Loucy (cell line): ENCODE measurements around the gene CDADC1.

Experiments used
- H2AFZ ChIP-seq: fragments of 200-600 bp; sonication (generic); 2 replicates; pipeline ENCODE4 v1.6.0; 2016; ENCODE audit warnings: antibody characterized with exemption, mild to moderate bottlenecking, low read length, moderate library complexity
- H3F3A ChIP-seq: fragments of 200-600 bp; 2 replicates; pipeline ENCODE4 v1.6.0; 2016; ENCODE audit warnings: antibody characterized with exemption, low read depth, mild to moderate bottlenecking
- H3K27me3 ChIP-seq: fragments of 200-600 bp; sonication (generic); 2 replicates; pipeline ENCODE4 v1.6.1; 2014; ENCODE audit warnings: low read length, mild to moderate bottlenecking; ENCODE audit not compliant: insufficient read depth, poor library complexity, severe bottlenecking
- H3K36me3 ChIP-seq: fragments of 200-600 bp; sonication (generic); 2 replicates; pipeline ENCODE4 v1.6.1; 2016; ENCODE audit warnings: low read length; ENCODE audit not compliant: insufficient read depth
- H3K4me1 ChIP-seq: fragments of 200-600 bp; sonication (generic); 2 replicates; pipeline ENCODE4 v1.5.1; 2014; ENCODE audit warnings: low read length, mild to moderate bottlenecking; ENCODE audit not compliant: insufficient read depth, poor library complexity, severe bottlenecking
- H3K4me2 ChIP-seq: fragments of 200-600 bp; sonication (generic); 2 replicates; pipeline ENCODE4 v1.6.0; 2014; ENCODE audit warnings: antibody characterized with exemption, low read length, low read depth, mild to moderate bottlenecking; ENCODE audit not compliant: poor library complexity, severe bottlenecking
- H3K4me3 ChIP-seq: fragments of 200-600 bp; sonication (generic); 2 replicates; pipeline ENCODE4 v1.5.1; 2014; ENCODE audit warnings: low read length, mild to moderate bottlenecking, mixed read lengths; ENCODE audit not compliant: poor library complexity, severe bottlenecking
- H3K79me2 ChIP-seq: fragments of 200-600 bp; sonication (generic); 2 replicates; pipeline ENCODE4 v1.6.1; 2014; ENCODE audit warnings: low read length; ENCODE audit not compliant: insufficient read depth
- H3K9ac ChIP-seq: fragments of 200-600 bp; sonication (generic); 2 replicates; pipeline ENCODE4 v1.6.0; 2014; ENCODE audit warnings: mild to moderate bottlenecking, low read depth, low read length, moderate library complexity; ENCODE audit not compliant: poor library complexity, severe bottlenecking
- H3K9me2 ChIP-seq: fragments of 200-600 bp; sonication (generic); replicated peaks from 2 replicates; pipeline ENCODE4 v1.6.1; 2016; ENCODE audit warnings: low read depth, low read length, mixed read lengths
- H3K9me3 ChIP-seq: fragments of 200-600 bp; sonication (generic); 2 replicates; pipeline ENCODE4 v1.6.1; 2014; ENCODE audit warnings: mild to moderate bottlenecking, antibody characterized with exemption, low read length, low read depth; ENCODE audit not compliant: insufficient read depth
- H4K20me1 ChIP-seq: fragments of 200-600 bp; sonication (generic); 2 replicates; pipeline ENCODE4 v1.6.0; 2014; ENCODE audit warnings: antibody characterized with exemption, low read length, mild to moderate bottlenecking; ENCODE audit not compliant: insufficient read depth, poor library complexity, severe bottlenecking
- EZH2phosphoT487 ChIP-seq: fragments of 200-600 bp; IDR thresholded peaks from 2 replicates; pipeline ENCODE4 v1.6.1; 2018; ENCODE audit warnings: antibody characterized with exemption, mild to moderate bottlenecking, moderate library complexity, borderline replicate concordance
- TF ChIP-seq, protein P1 (sequence below): fragments of 200-600 bp; sonication (generic); conservative IDR thresholded peaks from 2 replicates; pipeline ENCODE4 v1.5.1; 2014; ENCODE audit warnings: mild to moderate bottlenecking, antibody characterized with exemption, low read length

CDADC1 gene

DNA sequence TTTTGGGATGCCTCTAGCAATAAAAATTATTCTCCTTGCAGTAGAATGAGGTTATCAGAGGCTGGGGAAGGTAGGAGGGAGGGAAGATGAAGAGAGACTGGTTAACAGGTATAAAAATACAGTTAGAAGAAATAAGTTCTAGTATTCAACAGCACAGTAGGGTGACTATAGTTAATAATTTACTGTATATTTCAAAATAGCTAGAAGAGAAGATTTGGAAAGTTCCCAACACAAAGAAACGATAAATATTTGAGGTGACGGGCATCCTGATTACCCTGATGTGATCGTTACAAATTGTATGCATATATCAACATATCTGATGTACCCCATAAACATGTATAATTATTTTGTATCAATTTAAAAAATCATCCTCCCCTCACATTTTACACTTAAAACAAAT is 93.8 kb downstream of the CDADC1 start:
- H3K9me2 ChIP-seq = no peaks in the 10 kb centered on the region

DNA sequence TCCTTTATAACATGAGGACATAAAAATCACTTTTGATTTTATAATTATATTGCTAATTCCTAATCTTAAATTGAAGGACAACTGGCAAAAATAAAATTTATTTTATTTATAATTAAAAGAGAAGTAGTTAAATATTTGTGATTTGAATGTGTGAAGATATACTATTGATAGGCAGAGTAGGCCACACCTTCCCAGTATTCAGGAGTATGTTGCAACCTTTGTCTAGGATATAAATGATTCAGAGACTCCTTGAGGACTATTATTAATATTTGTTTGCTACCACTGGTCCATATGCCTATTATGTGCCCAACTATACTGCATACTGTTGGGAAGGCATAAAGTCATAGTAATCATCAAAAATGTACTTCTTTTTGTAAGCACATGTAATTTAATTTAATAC is 94.2 kb downstream of the CDADC1 start:
- H3K79me2 ChIP-seq = no peaks in the 10 kb centered on the region
- H3K9ac ChIP-seq = no peak overlapping the region
- no peaks in the 10 kb centered on the region for H3F3A ChIP-seq
- H3K36me3 ChIP-seq = no peaks in the 10 kb centered on the region
- no peaks in the 10 kb centered on the region for H3K9me3 ChIP-seq
- no peak overlapping the region for H2AFZ ChIP-seq
- TF ChIP-seq EZH2phosphoT487 = no peak
- TF ChIP-seq, protein P1, sequence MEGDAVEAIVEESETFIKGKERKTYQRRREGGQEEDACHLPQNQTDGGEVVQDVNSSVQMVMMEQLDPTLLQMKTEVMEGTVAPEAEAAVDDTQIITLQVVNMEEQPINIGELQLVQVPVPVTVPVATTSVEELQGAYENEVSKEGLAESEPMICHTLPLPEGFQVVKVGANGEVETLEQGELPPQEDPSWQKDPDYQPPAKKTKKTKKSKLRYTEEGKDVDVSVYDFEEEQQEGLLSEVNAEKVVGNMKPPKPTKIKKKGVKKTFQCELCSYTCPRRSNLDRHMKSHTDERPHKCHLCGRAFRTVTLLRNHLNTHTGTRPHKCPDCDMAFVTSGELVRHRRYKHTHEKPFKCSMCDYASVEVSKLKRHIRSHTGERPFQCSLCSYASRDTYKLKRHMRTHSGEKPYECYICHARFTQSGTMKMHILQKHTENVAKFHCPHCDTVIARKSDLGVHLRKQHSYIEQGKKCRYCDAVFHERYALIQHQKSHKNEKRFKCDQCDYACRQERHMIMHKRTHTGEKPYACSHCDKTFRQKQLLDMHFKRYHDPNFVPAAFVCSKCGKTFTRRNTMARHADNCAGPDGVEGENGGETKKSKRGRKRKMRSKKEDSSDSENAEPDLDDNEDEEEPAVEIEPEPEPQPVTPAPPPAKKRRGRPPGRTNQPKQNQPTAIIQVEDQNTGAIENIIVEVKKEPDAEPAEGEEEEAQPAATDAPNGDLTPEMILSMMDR = no peak
- H3K4me3 ChIP-seq = no peak overlapping the region
- no peaks in the 10 kb centered on the region for H4K20me1 ChIP-seq
- H3K4me1 ChIP-seq = no peaks in the 10 kb centered on the region
- H3K4me2 ChIP-seq = no peak overlapping the region
- no peaks in the 10 kb centered on the region for H3K27me3 ChIP-seq
- H3K9me2 ChIP-seq = no peaks in the 10 kb centered on the region

More for the DNA sequence above, 93.8 kb downstream of the CDADC1 start:
- no peak overlapping the region for H3K9ac ChIP-seq
- no peaks in the 10 kb centered on the region for H3K9me3 ChIP-seq
- no peak overlapping the region for H3K4me3 ChIP-seq
- no peaks in the 10 kb centered on the region for H4K20me1 ChIP-seq
- no peaks in the 10 kb centered on the region for H3F3A ChIP-seq
- H3K4me1 ChIP-seq = no peaks in the 10 kb centered on the region
- H3K27me3 ChIP-seq = no peaks in the 10 kb centered on the region
- H3K79me2 ChIP-seq = no peaks in the 10 kb centered on the region
- H3K4me2 ChIP-seq = no peak overlapping the region
- no peak overlapping the region for H2AFZ ChIP-seq
- no peaks in the 10 kb centered on the region for H3K36me3 ChIP-seq
- TF ChIP-seq, protein P1 = no peak
- no peak for TF ChIP-seq EZH2phosphoT487

DNA sequence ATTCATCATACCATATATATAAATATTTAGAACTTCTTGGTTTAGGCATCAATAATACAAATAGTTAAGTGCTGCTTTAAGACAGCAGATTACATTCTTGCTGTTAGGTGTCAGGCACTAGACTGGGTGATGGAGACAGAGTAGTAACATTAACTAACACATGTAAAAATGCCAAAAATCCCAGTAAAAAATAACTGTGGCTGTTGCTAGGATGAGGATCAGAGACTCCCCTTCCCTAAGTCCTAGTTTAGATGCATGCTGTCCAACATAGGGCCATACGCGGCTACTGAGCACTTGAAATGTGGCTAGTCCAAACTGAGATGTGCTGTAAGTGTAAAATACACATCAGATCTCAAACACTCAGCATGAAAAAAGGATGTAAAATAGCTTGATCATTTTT is 94.7 kb downstream of the CDADC1 start:
- no peaks in the 10 kb centered on the region for H3K36me3 ChIP-seq
- H3K4me1 ChIP-seq = no peaks in the 10 kb centered on the region
- H3K9me3 ChIP-seq = no peaks in the 10 kb centered on the region
- no peaks in the 10 kb centered on the region for H3K27me3 ChIP-seq
- no peaks in the 10 kb centered on the region for H3F3A ChIP-seq
- no peak overlapping the region for H3K4me3 ChIP-seq
- no peaks in the 10 kb centered on the region for H3K79me2 ChIP-seq
- no peak overlapping the region for H2AFZ ChIP-seq
- H3K9me2 ChIP-seq = no peaks in the 10 kb centered on the region
- no peaks in the 10 kb centered on the region for H4K20me1 ChIP-seq
- no peak overlapping the region for H3K9ac ChIP-seq
- no peak overlapping the region for H3K4me2 ChIP-seq
- TF ChIP-seq, protein P1 = no peak
- TF ChIP-seq EZH2phosphoT487 = no peak
